Prostate gland (tissue), 2 donors: ENCODE data around the gene NRXN3. TPM values are rescaled to one million over a fixed set of nuclear protein-coding genes. Genes with fewer than 3 reads are reported as not detected.

Source experiments
- DNase-seq: peaks from one replicate; pipeline ENCODE4 v3.0.0-alpha.2; 2019; ENCODE audit warnings: low spot score
- H3K27ac ChIP-seq, 2 donors: fragments of 200-600 bp; sonication (generic); 2 replicates each; pipeline ENCODE4 v1.5.1; 2017 to 2019
- H3K27me3 ChIP-seq: fragments of 200-600 bp; sonication (generic); replicated peaks from 2 replicates; pipeline ENCODE4 v1.5.1; 2019; ENCODE audit not compliant: insufficient read depth
- H3K36me3 ChIP-seq, 2 donors: fragments of 200-600 bp; sonication (generic); 1 replicate in 1 of 2; 2 replicates in 1 of 2; pipeline versions ENCODE4 v1.5.1 to v1.8.1; 2017 to 2019
- H3K4me1 ChIP-seq: fragments of 200-600 bp; sonication (generic); replicated peaks from 2 replicates; pipeline ENCODE4 v1.5.1; 2019
- H3K4me3 ChIP-seq, 2 donors: fragments of 200-600 bp; sonication (generic); 2 replicates each; pipeline ENCODE4 v1.5.1; 2017 to 2019
- H3K9me3 ChIP-seq: fragments of 200-600 bp; sonication (generic); 2 replicates; pipeline ENCODE4 v1.5.1; 2017
- POLR2A ChIP-seq: fragments of 450-650 bp; IDR thresholded peaks from one replicate; pipeline ENCODE4 v1.6.1; 2016; ENCODE audit warnings: antibody characterized with exemption, mild to moderate bottlenecking
- POLR2AphosphoS5 ChIP-seq: sonication (generic); formaldehyde crosslinking; IDR thresholded peaks from one replicate; pipeline ENCODE4 v1.6.1; 2017; ENCODE audit warnings: antibody characterized with exemption
- WGBS: methylation state at CpG from one replicate; pipeline ENCODE4 v1.1.5; 2018; 5-methylcytosine and 5-hydroxymethylcytosine counted together
- intact Hi-C: fragments of 100-400 bp; cut with DNase I; formaldehyde crosslinking; loops from one replicate; pipeline ENCODE4 v1.14.2; 2022
- total RNA-seq, 2 donors: library from RNA; depleted of rRNA; stranded (reverse); fragments of >200 nt; gene quantifications; one replicate each; pipeline ENCODE4 v1.1.0, GENCODE V29; 2016
- TF ChIP-seq, protein P1 (sequence below), 4 experiments: fragments of 200-600 bp in 2 of 4; fragments of 450-650 bp in 2 of 4; sonication (generic) in 2 of 4; IDR thresholded peaks; 1 replicate in 3 of 4; 2 replicates in 1 of 4; pipeline ENCODE4 v1.5.1; 2016 to 2019; ENCODE audit warnings: antibody characterized with exemption in 4 of 4, mild to moderate bottlenecking in 2 of 4, moderate library complexity in 2 of 4

The NRXN3 gene
- total RNA-seq, 2 donors from 2014 or later = 6.6 to 8.2 TPM

DNA sequence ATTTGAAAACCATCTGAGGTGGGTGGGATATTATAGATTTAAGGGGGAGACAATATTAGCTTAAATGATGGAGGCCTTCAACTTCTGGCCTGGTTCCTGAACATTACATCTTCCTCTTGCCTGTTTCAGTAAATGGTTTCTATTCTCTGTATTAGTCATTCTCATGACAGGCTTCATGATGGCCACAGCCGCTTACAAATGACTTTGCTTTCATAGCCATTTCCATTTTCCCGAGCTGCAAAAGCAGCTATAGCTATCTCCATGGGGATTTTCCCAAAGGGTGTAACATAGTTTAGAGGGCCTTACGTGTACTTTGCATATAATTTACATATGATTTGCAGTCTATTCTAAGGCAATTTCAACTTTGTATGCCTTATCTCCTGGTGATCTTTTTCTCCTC, 121.8 kb downstream of the NRXN3 start:
- intact Hi-C loops = no loop called here
- TF ChIP-seq POLR2AphosphoS5 = no peak
- Histone ChIP-seq H3K4me3 (no peak overlapping the region), H3K9me3 (no peaks in the 10 kb centered on the region), H3K4me1 (no peaks in the 10 kb centered on the region), H3K27me3 (no peaks in the 10 kb centered on the region), H3K36me3 (no peaks in the 10 kb centered on the region), H3K27ac (no peak overlapping the region)
- WGBS = 86% methylated on average over 3 of the region's 3 CpGs
- DNase-seq = no peak

DNA sequence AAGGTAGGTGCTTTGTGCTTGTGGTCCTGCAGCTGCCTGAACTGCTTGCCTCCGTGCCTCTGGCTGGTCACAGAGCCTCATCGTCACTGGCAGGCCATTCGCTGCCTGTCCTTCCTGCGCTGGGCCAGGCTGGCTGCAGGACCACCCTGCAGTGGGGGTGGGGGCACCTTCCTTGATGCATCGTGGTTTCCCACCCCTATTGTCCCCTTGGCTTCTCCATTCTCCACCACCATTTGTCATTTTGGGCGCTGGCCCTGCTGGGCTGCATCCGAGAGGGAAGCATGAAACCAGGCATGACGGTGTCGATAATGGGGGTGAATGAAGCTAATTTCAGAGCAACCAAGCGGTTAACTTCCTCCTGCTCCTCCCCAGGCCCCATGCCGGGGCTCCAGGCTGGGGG, 127.7 kb downstream of the NRXN3 start:
- TF ChIP-seq, protein P1, sequence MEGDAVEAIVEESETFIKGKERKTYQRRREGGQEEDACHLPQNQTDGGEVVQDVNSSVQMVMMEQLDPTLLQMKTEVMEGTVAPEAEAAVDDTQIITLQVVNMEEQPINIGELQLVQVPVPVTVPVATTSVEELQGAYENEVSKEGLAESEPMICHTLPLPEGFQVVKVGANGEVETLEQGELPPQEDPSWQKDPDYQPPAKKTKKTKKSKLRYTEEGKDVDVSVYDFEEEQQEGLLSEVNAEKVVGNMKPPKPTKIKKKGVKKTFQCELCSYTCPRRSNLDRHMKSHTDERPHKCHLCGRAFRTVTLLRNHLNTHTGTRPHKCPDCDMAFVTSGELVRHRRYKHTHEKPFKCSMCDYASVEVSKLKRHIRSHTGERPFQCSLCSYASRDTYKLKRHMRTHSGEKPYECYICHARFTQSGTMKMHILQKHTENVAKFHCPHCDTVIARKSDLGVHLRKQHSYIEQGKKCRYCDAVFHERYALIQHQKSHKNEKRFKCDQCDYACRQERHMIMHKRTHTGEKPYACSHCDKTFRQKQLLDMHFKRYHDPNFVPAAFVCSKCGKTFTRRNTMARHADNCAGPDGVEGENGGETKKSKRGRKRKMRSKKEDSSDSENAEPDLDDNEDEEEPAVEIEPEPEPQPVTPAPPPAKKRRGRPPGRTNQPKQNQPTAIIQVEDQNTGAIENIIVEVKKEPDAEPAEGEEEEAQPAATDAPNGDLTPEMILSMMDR (IDR thresholded peaks at IDR 0.05) = no peak
- no peak for TF ChIP-seq POLR2A
- TF ChIP-seq POLR2AphosphoS5 = no peak
- Histone ChIP-seq H3K27me3 (no peaks in the 10 kb centered on the region), H3K9me3 (no peaks in the 10 kb centered on the region), H3K4me1 (no peaks in the 10 kb centered on the region), H3K4me3 (no peak overlapping the region), H3K27ac (no peak overlapping the region), H3K36me3 (no peaks in the 10 kb centered on the region)
- no peak for DNase-seq
- intact Hi-C loops = no loop called here
- 74% methylated on average over 11 of the region's 11 CpGs for WGBS

DNA sequence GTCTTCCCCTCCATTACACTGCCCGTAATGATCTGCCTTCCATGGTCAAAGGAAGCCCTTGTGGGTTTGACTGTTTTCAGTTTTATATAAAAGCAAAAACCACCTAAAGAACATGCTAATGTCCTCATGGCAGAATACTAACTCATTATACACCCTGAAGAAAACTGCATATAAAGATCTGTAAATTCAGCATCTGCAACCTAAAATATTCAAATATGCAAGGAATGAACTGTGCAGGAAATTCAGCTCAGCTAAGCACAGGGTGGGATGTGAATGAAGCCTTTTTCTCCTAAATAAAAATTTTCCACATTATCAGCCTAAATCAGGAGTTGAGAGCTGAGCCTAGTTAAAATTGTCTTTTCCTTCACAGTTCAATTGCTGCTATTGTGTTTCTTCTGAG, 128.1 kb downstream of the NRXN3 start:
- 83% methylated on average over 1 of the region's 1 CpG for WGBS
- Histone ChIP-seq H3K9me3 (no peaks in the 10 kb centered on the region), H3K4me1 (no peaks in the 10 kb centered on the region), H3K4me3 (no peak overlapping the region), H3K36me3 (no peaks in the 10 kb centered on the region), H3K27me3 (no peaks in the 10 kb centered on the region), H3K27ac (no peak overlapping the region)
- intact Hi-C loops = no loop called here
- no peak for DNase-seq
- TF ChIP-seq POLR2AphosphoS5 (no peak), POLR2A (no peak)
- TF ChIP-seq, protein P1 (IDR thresholded peaks at IDR 0.05) = no peak

- WGBS = 18% methylated on average over 2 of the region's 2 CpGs
Measured at GRCh38 chr14:78302841-78303240, 132.7 kb downstream of the NRXN3 start.

DNA sequence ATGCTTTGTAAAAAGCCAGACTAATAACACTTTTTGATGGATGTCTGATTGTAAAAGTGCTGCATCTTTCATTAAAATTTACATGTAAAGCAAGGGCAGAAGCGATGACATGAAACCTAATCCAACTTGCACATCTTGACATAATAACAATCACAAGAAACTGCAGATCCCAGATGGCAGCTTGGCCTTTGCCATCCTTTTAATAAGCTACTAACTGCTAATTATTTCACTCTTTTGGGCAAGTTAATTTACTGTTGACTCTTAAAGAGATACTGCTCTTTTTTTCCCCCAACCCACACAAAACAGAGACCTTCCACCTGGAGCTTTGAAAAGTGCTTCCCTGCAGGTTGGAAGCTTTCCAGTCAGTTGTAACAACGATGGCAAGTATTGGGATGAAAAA, 137.5 kb downstream of the NRXN3 start:
- Histone ChIP-seq H3K36me3 (no peaks in the 10 kb centered on the region), H3K27me3 (no peaks in the 10 kb centered on the region), H3K4me1 (no peaks in the 10 kb centered on the region), H3K4me3 (no peak overlapping the region), H3K27ac (no peak overlapping the region), H3K9me3 (no peaks in the 10 kb centered on the region)
- WGBS = 54% methylated on average over 2 of the region's 2 CpGs
- intact Hi-C loops = no loop called here
- no peak for TF ChIP-seq POLR2A
- TF ChIP-seq, protein P1 (IDR thresholded peaks at IDR 0.05) = no peak
- TF ChIP-seq POLR2AphosphoS5 = no peak
- no peak for DNase-seq

More at GRCh38 chr14:78302841-78303240, 132.7 kb downstream of the NRXN3 start:
- intact Hi-C loops = no loop called here
- no peak overlapping the region for H3K4me3 ChIP-seq
- H3K27ac ChIP-seq = no peak overlapping the region
- no peaks in the 10 kb centered on the region for H3K36me3 ChIP-seq
- DNase-seq = no peak
- no peaks in the 10 kb centered on the region for H3K4me1 ChIP-seq
- H3K27me3 ChIP-seq = no peaks in the 10 kb centered on the region
- H3K9me3 ChIP-seq = no peaks in the 10 kb centered on the region
- TF ChIP-seq POLR2AphosphoS5 (no peak), POLR2A (no peak)
- TF ChIP-seq, protein P1 (IDR thresholded peaks at IDR 0.05) = no peak
